Hypothalamus (tissue), 51 donors: ENCODE results near the gene GZMH.
"Not testable (repeated sequence)": the region's sequence is repeated elsewhere in the genome, so short reads cannot be mapped to it uniquely, and the experiment has no call there.

Experiments
- DNase-seq, 51 donors: peaks; one replicate each; lab custom pipeline; 2025; lab: John Stamatoyannopoulos, UW

The GZMH gene

GRCh38 chr14:24597403-24597802 is 12.1 kb downstream of the GZMH start:
- DNase-seq = no peak

GRCh38 chr14:24595073-24595808 is 14.2 kb downstream of the GZMH start:
- DNase-seq = no peak

GRCh38 chr14:24591004-24591403 is 18.5 kb downstream of the GZMH start:
- DNase-seq = not testable (repeated sequence)

GRCh38 chr14:24584402-24584801 is 25.1 kb downstream of the GZMH start:
- DNase-seq = not testable (repeated sequence)

GRCh38 chr14:24578558-24578957 is 30.9 kb downstream of the GZMH start:
- no peak for DNase-seq

GRCh38 chr14:24576771-24577170 is 32.7 kb downstream of the GZMH start:
- DNase-seq = no peak

- DNase-seq = no peak
Observed at GRCh38 chr14:24576182-24576581, 33.3 kb downstream of the GZMH start, which contains the start of gene CTSG. TSS of gene CTSG (minus strand) at chr14:24576250. CDS start at chr14:24576223, 27 bp downstream.

- DNase-seq = no peak
Observed at GRCh38 chr14:24574206-24574774, 35.2 kb downstream of the GZMH start.

GRCh38 chr14:24566318-24566717 is 43.2 kb downstream of the GZMH start:
- no peak for DNase-seq

GRCh38 chr14:24565766-24566165 is 43.7 kb downstream of the GZMH start:
- DNase-seq = no peak

GRCh38 chr14:24563505-24563904 is 46.0 kb downstream of the GZMH start:
- DNase-seq = no peak

- no peak for DNase-seq
Observed at GRCh38 chr14:24556756-24557155, 52.7 kb downstream of the GZMH start.
